HG03097 (cell line): ENCODE data around the gene LTBP2.
"Not testable (repeated sequence)": the region's sequence is repeated elsewhere in the genome, so short reads cannot be mapped to it uniquely, and the experiment has no call there.

Experiments
- ATAC-seq: cut with Tn5 transposase; IDR thresholded peaks from one replicate; pipeline ENCODE4 v1.9.1; 2021; ENCODE audit not compliant: unreplicated experiment, low FRiP score

Gene LTBP2

GRCh38 chr14:74555476-74556050 is 56.5 kb downstream of the LTBP2 start:
- ATAC-seq, result no peak

GRCh38 chr14:74554742-74555362 is 57.2 kb downstream of the LTBP2 start:
- no peak for ATAC-seq

- no peak for ATAC-seq
Measured at GRCh38 chr14:74552623-74553022, 59.4 kb downstream of the LTBP2 start.

GRCh38 chr14:74551431-74552371 is 60.3 kb downstream of the LTBP2 start:
- no peak for ATAC-seq

- no peak for ATAC-seq
Measured at GRCh38 chr14:74551001-74551400, 61.0 kb downstream of the LTBP2 start.

GRCh38 chr14:74550071-74550470 is 62.0 kb downstream of the LTBP2 start:
- no peak for ATAC-seq

GRCh38 chr14:74549588-74549987 is 62.4 kb downstream of the LTBP2 start:
- no peak for ATAC-seq

GRCh38 chr14:74548881-74549280 is 63.2 kb downstream of the LTBP2 start:
- ATAC-seq, result no peak

GRCh38 chr14:74547331-74547927 is 64.6 kb downstream of the LTBP2 start:
- no peak for ATAC-seq

GRCh38 chr14:74546416-74546815 is 65.6 kb downstream of the LTBP2 start:
- ATAC-seq, result no peak

GRCh38 chr14:74545386-74545785 is 66.7 kb downstream of the LTBP2 start:
- ATAC-seq, result no peak

GRCh38 chr14:74543771-74544438 is 68.1 kb downstream of the LTBP2 start:
- no peak for ATAC-seq

GRCh38 chr14:74542056-74542685 is 69.9 kb downstream of the LTBP2 start:
- ATAC-seq, result no peak

GRCh38 chr14:74541225-74541624 is 70.8 kb downstream of the LTBP2 start:
- ATAC-seq, result no peak

GRCh38 chr14:74539503-74539902 is 72.5 kb downstream of the LTBP2 start:
- no peak for ATAC-seq

GRCh38 chr14:74538411-74539391 is 73.3 kb downstream of the LTBP2 start:
- no peak for ATAC-seq

- ATAC-seq, result not testable (repeated sequence)
Measured at GRCh38 chr14:74536336-74536735, 75.7 kb downstream of the LTBP2 start.

GRCh38 chr14:74535756-74536325 is 76.2 kb downstream of the LTBP2 start:
- ATAC-seq, result no peak

GRCh38 chr14:74533576-74533975 is 78.5 kb downstream of the LTBP2 start:
- ATAC-seq, result no peak
